Measurements from ENCODE around the gene RIPOR3. TPM values are rescaled to one million over a fixed set of nuclear protein-coding genes. Genes with fewer than 3 reads are reported as not detected.

RIPOR3 gene
- total RNA-seq, 1 experiment from 2014 or later: not detected

Other genes with a start within 250 kb of the RIPOR3 start
- gene PTPN1, start 181.2 kb downstream of the RIPOR3 start, total RNA-seq (2014; rRNA removed): 57.1 and 58.3 TPM in 2 replicates
- gene PARD6B, start 40.0 kb upstream of the RIPOR3 start, total RNA-seq (2014; rRNA removed): 0.06 and 0.90 TPM in 2 replicates
- 9.7 and 14.5 TPM in 2 replicates for gene BCAS4, start 103.5 kb upstream of the RIPOR3 start, total RNA-seq (2014; rRNA removed)
- 18.6 and 25.5 TPM in 2 replicates for gene ADNP, start 239.9 kb upstream of the RIPOR3 start, total RNA-seq (2014; rRNA removed)

Data from LHCN-M2 (cell line).